Measurements from ENCODE around the gene VEGFC. TPM values are rescaled to one million over a fixed set of nuclear protein-coding genes. Genes with fewer than 3 reads are reported as not detected.

The VEGFC gene
- total RNA-seq, 1 experiment from 2014 or later, result not detected

GRCh38 chr4:176758323-176758722, 34.4 kb downstream of the VEGFC start:
- DNase-seq, result no peak
- Mint-ChIP-seq H3K27me3 (ENCODE audit: insufficient read depth, unreplicated experiment) (peaks cover 3% of the 10 kb centered on the region), H3K36me3 (ENCODE audit: insufficient read depth, unreplicated experiment) (no peaks in the 10 kb centered on the region), H3K27ac (ENCODE audit: unreplicated experiment) (no peak overlapping the region), H3K9me3 (ENCODE audit: unreplicated experiment) (no peaks in the 10 kb centered on the region), H3K4me1 (ENCODE audit: low read depth, unreplicated experiment) (no peaks in the 10 kb centered on the region), H3K4me3 (ENCODE audit: unreplicated experiment) (no peak overlapping the region)
- ChIA-PET POLR2A (no interaction called here), CTCF (no interaction called here)
- Histone ChIP-seq H3K4me1 (no peaks in the 10 kb centered on the region), H3K4me3 (ENCODE audit: low read depth, low read length) (no peak overlapping the region), H3K36me3 (ENCODE audit: control insufficient read depth, insufficient read depth, low read length) (no peaks in the 10 kb centered on the region), H3K27me3 (replicated peaks; ENCODE audit: control insufficient read depth, insufficient read depth, low read length) (no peaks in the 10 kb centered on the region), H3K9me3 (no peaks in the 10 kb centered on the region)
- TF ChIP-seq, protein P1, sequence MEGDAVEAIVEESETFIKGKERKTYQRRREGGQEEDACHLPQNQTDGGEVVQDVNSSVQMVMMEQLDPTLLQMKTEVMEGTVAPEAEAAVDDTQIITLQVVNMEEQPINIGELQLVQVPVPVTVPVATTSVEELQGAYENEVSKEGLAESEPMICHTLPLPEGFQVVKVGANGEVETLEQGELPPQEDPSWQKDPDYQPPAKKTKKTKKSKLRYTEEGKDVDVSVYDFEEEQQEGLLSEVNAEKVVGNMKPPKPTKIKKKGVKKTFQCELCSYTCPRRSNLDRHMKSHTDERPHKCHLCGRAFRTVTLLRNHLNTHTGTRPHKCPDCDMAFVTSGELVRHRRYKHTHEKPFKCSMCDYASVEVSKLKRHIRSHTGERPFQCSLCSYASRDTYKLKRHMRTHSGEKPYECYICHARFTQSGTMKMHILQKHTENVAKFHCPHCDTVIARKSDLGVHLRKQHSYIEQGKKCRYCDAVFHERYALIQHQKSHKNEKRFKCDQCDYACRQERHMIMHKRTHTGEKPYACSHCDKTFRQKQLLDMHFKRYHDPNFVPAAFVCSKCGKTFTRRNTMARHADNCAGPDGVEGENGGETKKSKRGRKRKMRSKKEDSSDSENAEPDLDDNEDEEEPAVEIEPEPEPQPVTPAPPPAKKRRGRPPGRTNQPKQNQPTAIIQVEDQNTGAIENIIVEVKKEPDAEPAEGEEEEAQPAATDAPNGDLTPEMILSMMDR (IDR thresholded peaks at IDR 0.05; ENCODE audit: insufficient read depth in 1 of 2, low read depth in 1 of 2, low read length in 1 of 2, severe bottlenecking in 1 of 2, unreplicated experiment in 1 of 2), result no peak
- intact Hi-C loops (cut with micrococcal nuclease; ENCODE audit: unreplicated experiment), result no loop called here
- no TSS peak for BruUV-seq (replicated peaks)

- H3K27me3 Mint-ChIP-seq (ENCODE audit: insufficient read depth, unreplicated experiment), result peaks cover 3% of the 10 kb centered on the region
- CTCF ChIA-PET, result no interaction called here
- BruUV-seq (replicated peaks), result no TSS peak
- Histone ChIP-seq H3K36me3 (ENCODE audit: control insufficient read depth, insufficient read depth, low read length) (no peaks in the 10 kb centered on the region), H3K27me3 (replicated peaks; ENCODE audit: control insufficient read depth, insufficient read depth, low read length) (no peaks in the 10 kb centered on the region), H3K4me1 (no peaks in the 10 kb centered on the region), H3K9me3 (no peaks in the 10 kb centered on the region), H3K4me3 (ENCODE audit: low read depth, low read length) (no peak overlapping the region)
- intact Hi-C loops (cut with micrococcal nuclease; ENCODE audit: unreplicated experiment), result no loop called here
- H3K27ac Mint-ChIP-seq (ENCODE audit: unreplicated experiment), result no peak overlapping the region
- DNase-seq, result no peak
- no peak overlapping the region for H3K4me3 Mint-ChIP-seq (ENCODE audit: unreplicated experiment)
- TF ChIP-seq, protein P1 (IDR thresholded peaks at IDR 0.05; ENCODE audit: insufficient read depth in 1 of 2, low read depth in 1 of 2, low read length in 1 of 2, severe bottlenecking in 1 of 2, unreplicated experiment in 1 of 2), result no peak
- no peaks in the 10 kb centered on the region for H3K36me3 Mint-ChIP-seq (ENCODE audit: insufficient read depth, unreplicated experiment)
- POLR2A ChIA-PET, result no interaction called here
- no peaks in the 10 kb centered on the region for H3K9me3 Mint-ChIP-seq (ENCODE audit: unreplicated experiment)
- H3K4me1 Mint-ChIP-seq (ENCODE audit: low read depth, unreplicated experiment), result no peaks in the 10 kb centered on the region
These were observed 37.1 kb downstream of the VEGFC start for GRCh38 chr4:176755613-176756012.

DNA sequence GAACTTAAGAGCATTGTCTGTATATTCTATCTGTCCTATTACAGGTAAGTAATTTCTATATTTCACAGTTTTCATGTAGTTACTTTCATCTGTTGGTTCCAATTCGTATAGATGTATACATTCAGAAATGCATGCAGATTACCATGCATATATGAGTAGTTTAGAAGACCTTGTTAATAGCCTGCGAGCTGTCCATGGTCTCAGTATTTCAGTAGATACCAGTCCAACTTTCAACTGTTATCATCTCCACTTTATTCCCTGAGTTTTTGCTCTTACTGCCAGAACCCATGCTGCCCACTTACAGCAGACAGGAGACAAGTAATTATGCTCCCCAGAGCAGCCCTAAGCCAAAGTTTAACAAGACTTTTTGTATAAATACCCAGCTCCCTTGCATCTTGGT, 37.7 kb downstream of the VEGFC start:
- no peak for DNase-seq
- no peaks in the 10 kb centered on the region for H3K27me3 ChIP-seq (replicated peaks; ENCODE audit: control insufficient read depth, insufficient read depth, low read length)
- no peaks in the 10 kb centered on the region for H3K36me3 ChIP-seq (ENCODE audit: control insufficient read depth, insufficient read depth, low read length)
- no TSS peak for BruUV-seq (replicated peaks)
- no peaks in the 10 kb centered on the region for H3K36me3 Mint-ChIP-seq (ENCODE audit: insufficient read depth, unreplicated experiment)
- no peak overlapping the region for H3K27ac Mint-ChIP-seq (ENCODE audit: unreplicated experiment)
- TF ChIP-seq, protein P1 (IDR thresholded peaks at IDR 0.05; ENCODE audit: insufficient read depth in 1 of 2, low read depth in 1 of 2, low read length in 1 of 2, severe bottlenecking in 1 of 2, unreplicated experiment in 1 of 2), result no peak
- peaks cover 3% of the 10 kb centered on the region for H3K27me3 Mint-ChIP-seq (ENCODE audit: insufficient read depth, unreplicated experiment)
- no peaks in the 10 kb centered on the region for H3K4me1 Mint-ChIP-seq (ENCODE audit: low read depth, unreplicated experiment)
- H3K4me3 ChIP-seq (ENCODE audit: low read depth, low read length), result no peak overlapping the region
- no peak overlapping the region for H3K4me3 Mint-ChIP-seq (ENCODE audit: unreplicated experiment)
- CTCF ChIA-PET, result no interaction called here
- H3K9me3 Mint-ChIP-seq (ENCODE audit: unreplicated experiment), result no peaks in the 10 kb centered on the region
- POLR2A ChIA-PET, result no interaction called here
- no peaks in the 10 kb centered on the region for H3K4me1 ChIP-seq
- intact Hi-C loops (cut with micrococcal nuclease; ENCODE audit: unreplicated experiment), result no loop called here
- H3K9me3 ChIP-seq, result no peaks in the 10 kb centered on the region
